ENCODE data around the gene CIAO2A.

The CIAO2A gene

DNA sequence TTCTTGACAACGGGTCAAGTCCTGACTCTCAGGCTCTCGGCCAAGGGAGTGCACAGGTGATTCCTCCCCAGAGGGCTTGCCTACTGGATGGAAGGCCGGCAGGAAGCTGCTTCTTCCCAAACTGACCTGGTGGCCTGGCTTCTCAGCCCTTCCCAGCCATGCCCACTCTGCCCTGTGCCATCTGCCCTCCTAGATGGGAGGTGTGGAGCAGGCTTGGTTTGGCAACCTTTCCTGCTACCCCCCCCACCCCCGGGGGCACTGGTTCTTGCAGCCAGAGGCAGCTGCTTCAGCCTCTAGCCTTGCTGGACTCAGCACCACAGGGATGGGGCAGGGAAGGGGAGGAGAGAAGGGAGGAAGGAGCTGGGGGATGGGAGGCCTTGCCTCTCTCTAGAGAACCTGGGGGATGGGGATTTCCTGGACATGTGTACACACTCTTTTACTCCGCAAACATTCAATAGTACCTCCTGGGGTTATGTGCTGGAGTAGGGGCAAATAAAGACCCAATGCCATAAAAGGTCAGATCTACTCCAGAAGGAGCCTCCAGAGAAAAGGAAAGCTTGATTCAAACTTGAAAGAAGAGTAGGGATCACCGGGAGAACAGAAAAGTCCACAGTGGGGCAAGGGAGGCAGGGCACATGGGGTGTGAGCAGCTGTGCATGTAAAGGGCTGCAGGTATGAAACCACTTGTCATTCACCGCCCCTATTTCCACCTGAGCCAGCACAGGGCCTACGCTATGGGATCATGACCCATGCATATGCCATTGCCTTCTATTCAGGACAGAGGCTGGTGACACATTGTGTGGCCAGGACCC lies 43.2 kb downstream of the CIAO2A start:
- Mint-ChIP-seq H3K27me3 (peaks cover 47% of the 10 kb centered on the region), H3K4me3 (no peak overlapping the region), H3K27ac (no peak overlapping the region), H3K9me3 (no peaks in the 10 kb centered on the region), H3K4me1 (peaks cover 4% of the 10 kb centered on the region), H3K36me3 (no peaks in the 10 kb centered on the region)
- DNase-seq: no peak
- CTCF ChIA-PET: interaction anchor here (0.6 to 1.4 kb wide), 3 partner anchors 17 to 487 kb away, joined by 3 to 5 read pairs (median 3); no protein-coding TSS in a partner anchor

DNA sequence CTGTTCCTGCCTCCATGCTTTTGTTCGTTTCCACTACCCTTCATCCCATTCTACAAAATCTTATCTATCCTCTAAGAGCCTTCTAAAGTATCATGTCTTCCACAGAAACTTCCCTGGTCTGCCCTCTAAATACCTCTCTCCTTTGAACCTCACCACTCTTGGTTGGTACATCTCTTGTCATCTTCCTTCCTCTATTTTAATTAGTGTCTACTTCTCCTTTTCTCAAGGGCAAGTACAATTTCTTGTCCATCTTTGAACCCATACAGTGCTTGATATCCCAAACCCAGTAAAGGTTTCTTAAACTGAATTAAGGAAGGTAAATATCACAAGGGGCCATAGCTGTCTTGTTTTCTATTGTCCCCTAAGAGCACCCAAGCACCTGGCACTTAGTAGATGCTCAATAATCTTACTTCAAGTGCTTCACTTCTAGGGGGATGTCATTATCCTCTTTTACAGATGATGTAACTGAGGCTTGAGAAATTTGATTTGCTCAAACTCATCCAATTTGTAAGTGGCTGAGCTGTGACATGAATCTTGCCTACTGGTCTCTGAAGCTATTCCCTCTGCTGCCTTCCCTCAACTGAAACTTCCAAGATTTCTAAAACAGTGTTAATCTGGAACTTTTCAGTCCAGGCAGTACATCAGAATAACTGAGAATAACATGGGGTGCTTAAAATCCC lies 44.7 kb downstream of the CIAO2A start:
- Mint-ChIP-seq H3K36me3 (no peaks in the 10 kb centered on the region), H3K4me3 (no peak overlapping the region), H3K9me3 (no peaks in the 10 kb centered on the region), H3K4me1 (peaks cover 4% of the 10 kb centered on the region), H3K27me3 (peaks cover 57% of the 10 kb centered on the region), H3K27ac (no peak overlapping the region)
- DNase-seq: no peak
- CTCF ChIA-PET: interaction anchor here (1.0 to 5.8 kb wide), 7 partner anchors 11 to 439 kb away, joined by 3 to 56 read pairs (median 4); no protein-coding TSS in a partner anchor

GRCh38 chr15:64046421-64047153 lies 47.1 kb downstream of the CIAO2A start, which contains the start of gene DAPK2:
TSS of gene DAPK2 (minus strand) at chr15:64046485. CDS start at chr15:64040261, 6,224 bp downstream.
- DNase-seq: peak; percentile 73
- CTCF ChIA-PET: interaction anchor here (0.7 to 5.8 kb wide), 40 partner anchors 8 to 580 kb away, joined by 3 to 56 read pairs (median 4); partner anchors contain the start of gene CIAO2A
- no peaks in the 10 kb centered on the region for H3K36me3 Mint-ChIP-seq
- H3K27ac Mint-ChIP-seq: peak within 1 kb of the TSS; percentile 19
- no peaks in the 10 kb centered on the region for H3K9me3 Mint-ChIP-seq
- peak within 1 kb of the TSS; percentile 64 for H3K4me3 Mint-ChIP-seq
- H3K27me3 Mint-ChIP-seq: peaks cover 69% of the 10 kb centered on the region
- H3K4me1 Mint-ChIP-seq: peaks cover 4% of the 10 kb centered on the region

GRCh38 chr15:64045774-64046420 lies 47.7 kb downstream of the CIAO2A start:
- peaks cover 4% of the 10 kb centered on the region for H3K4me1 Mint-ChIP-seq
- H3K9me3 Mint-ChIP-seq: no peaks in the 10 kb centered on the region
- no peak overlapping the region for H3K27ac Mint-ChIP-seq
- H3K27me3 Mint-ChIP-seq: peaks cover 76% of the 10 kb centered on the region
- CTCF ChIA-PET: interaction anchor here (0.8 to 5.8 kb wide), 33 partner anchors 8 to 579 kb away, joined by 3 to 56 read pairs (median 5); partner anchors contain the start of gene CIAO2A
- no peak for DNase-seq
- no peaks in the 10 kb centered on the region for H3K36me3 Mint-ChIP-seq
- peak overlapping the region; percentile 61 for H3K4me3 Mint-ChIP-seq

DNA sequence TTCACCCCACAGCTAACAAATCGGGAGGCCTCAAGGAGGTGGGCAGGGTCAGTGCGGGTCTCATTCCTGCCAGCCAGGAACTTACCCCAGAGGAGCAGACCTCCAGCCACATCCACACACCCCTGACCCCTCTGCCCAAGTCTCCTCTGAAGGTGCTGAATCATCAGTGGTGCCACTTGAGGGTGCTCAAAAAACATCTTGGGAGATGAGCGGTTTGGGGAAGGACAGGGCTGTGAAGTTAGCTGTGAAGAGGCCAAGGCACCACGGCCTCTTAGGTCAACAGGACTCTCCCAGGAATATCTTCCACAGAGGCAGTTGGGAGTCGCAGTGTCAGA lies 48.6 kb downstream of the CIAO2A start:
- Mint-ChIP-seq H3K4me1 (peaks cover 4% of the 10 kb centered on the region), H3K9me3 (no peaks in the 10 kb centered on the region), H3K27me3 (peaks cover 74% of the 10 kb centered on the region), H3K4me3 (peak overlapping the region; percentile 61), H3K36me3 (no peaks in the 10 kb centered on the region), H3K27ac (no peak overlapping the region)
- CTCF ChIA-PET: interaction anchor here (1.9 to 5.8 kb wide), 5 partner anchors 99 to 578 kb away, joined by 7 to 56 read pairs (median 32); no protein-coding TSS in a partner anchor
- DNase-seq: no peak

- Mint-ChIP-seq H3K9me3 (no peaks in the 10 kb centered on the region), H3K27ac (no peak overlapping the region), H3K36me3 (no peaks in the 10 kb centered on the region), H3K4me1 (peaks cover 4% of the 10 kb centered on the region), H3K27me3 (peaks cover 71% of the 10 kb centered on the region), H3K4me3 (peak overlapping the region; percentile 21)
- CTCF ChIA-PET: interaction anchor here (3.7 to 5.8 kb wide), 3 partner anchors 99 to 434 kb away, joined by 32 to 56 read pairs (median 48); no protein-coding TSS in a partner anchor
- no peak for DNase-seq
Measured at GRCh38 chr15:64044300-64045100, 49.1 kb downstream of the CIAO2A start.

DNA sequence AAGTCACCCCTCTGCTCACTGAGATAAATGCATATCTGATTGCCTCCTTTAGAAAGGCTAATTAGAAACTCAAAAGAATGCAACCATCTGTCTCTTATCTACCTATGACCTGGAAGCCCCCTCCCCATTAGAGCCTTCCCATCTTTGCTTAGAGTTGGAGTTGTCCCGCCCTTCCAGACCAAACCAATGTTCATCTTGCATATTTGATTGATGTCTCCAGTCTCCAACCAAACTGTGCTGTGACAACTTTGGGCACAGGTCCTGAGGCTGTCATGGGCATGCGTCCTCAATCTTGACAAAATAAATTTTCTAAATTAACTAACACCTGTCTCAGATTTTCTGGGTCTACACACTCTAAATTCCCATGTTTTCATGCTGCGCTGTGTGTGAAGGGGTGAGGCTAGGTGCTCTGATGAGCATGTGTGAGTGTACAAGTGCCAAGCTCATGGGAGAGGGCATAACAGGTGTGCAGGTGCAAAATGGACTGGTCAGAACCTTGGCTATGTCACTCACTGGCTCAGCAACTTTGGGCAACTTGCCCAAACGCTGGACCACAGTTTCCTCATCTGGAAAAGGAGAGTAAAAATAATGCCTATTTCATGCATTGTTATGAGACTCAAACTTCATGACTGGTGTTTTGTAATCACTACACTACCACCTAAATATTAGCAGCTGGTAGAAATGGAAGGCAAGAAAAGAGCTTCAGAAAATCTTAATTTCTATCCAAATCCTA lies 54.6 kb downstream of the CIAO2A start:
- Mint-ChIP-seq H3K36me3 (no peaks in the 10 kb centered on the region), H3K27me3 (peaks cover 24% of the 10 kb centered on the region), H3K4me3 (no peak overlapping the region), H3K9me3 (no peaks in the 10 kb centered on the region), H3K4me1 (no peaks in the 10 kb centered on the region), H3K27ac (no peak overlapping the region)
- DNase-seq: no peak
- CTCF ChIA-PET: interaction anchor here (0.9 to 1.5 kb wide), 3 partner anchors 10 to 287 kb away, joined by 4 to 5 read pairs (median 4); no protein-coding TSS in a partner anchor

GRCh38 chr15:64037966-64038365 lies 55.7 kb downstream of the CIAO2A start:
- Mint-ChIP-seq H3K4me1 (no peaks in the 10 kb centered on the region), H3K9me3 (no peaks in the 10 kb centered on the region), H3K36me3 (no peaks in the 10 kb centered on the region), H3K27me3 (peaks cover 15% of the 10 kb centered on the region), H3K4me3 (no peak overlapping the region), H3K27ac (no peak overlapping the region)
- CTCF ChIA-PET: interaction anchor here (0.7 to 1.5 kb wide), 2 partner anchors 9 to 11 kb away, joined by 3 to 4 read pairs; partner anchors contain the start of gene DAPK2
- no peak for DNase-seq

DNA sequence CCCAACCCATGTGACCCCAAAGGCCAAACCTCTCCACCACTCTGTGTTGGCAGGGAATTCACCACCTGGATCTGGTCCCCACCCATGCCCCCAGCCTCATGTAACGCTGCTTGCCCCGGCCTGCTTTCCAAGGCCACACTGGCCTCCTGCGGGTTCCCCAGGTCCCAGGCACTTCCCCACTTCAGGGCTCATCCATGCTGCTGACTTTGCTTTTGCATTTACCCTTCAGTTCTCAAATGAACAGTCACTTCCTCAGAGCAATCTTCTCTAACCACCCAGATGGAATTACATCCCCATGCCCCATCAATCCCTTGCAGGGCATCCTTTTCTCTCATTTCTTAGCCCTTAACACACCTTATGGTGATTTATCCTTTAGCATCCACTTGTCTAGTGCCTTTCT lies 56.5 kb downstream of the CIAO2A start:
- Mint-ChIP-seq H3K9me3 (no peaks in the 10 kb centered on the region), H3K27me3 (peaks cover 10% of the 10 kb centered on the region), H3K4me3 (no peak overlapping the region), H3K36me3 (no peaks in the 10 kb centered on the region), H3K4me1 (peaks cover 3% of the 10 kb centered on the region), H3K27ac (no peak overlapping the region)
- CTCF ChIA-PET: no interaction called here
- DNase-seq: no peak

GRCh38 chr15:64035525-64035924 lies 58.1 kb downstream of the CIAO2A start:
- Mint-ChIP-seq H3K9me3 (no peaks in the 10 kb centered on the region), H3K4me1 (peaks cover 5% of the 10 kb centered on the region), H3K27ac (no peak overlapping the region), H3K36me3 (no peaks in the 10 kb centered on the region), H3K27me3 (no peaks in the 10 kb centered on the region), H3K4me3 (no peak overlapping the region)
- CTCF ChIA-PET: interaction anchor here (1.0 to 1.9 kb wide), 2 partner anchors 11 to 145 kb away, joined by 3 to 7 read pairs; partner anchors contain the start of gene DAPK2
- DNase-seq: no peak

- no peak overlapping the region for H3K4me3 Mint-ChIP-seq
- no peak for DNase-seq
- no peak overlapping the region for H3K27ac Mint-ChIP-seq
- H3K27me3 Mint-ChIP-seq: no peaks in the 10 kb centered on the region
- H3K9me3 Mint-ChIP-seq: no peaks in the 10 kb centered on the region
- H3K4me1 Mint-ChIP-seq: peaks cover 5% of the 10 kb centered on the region
- CTCF ChIA-PET: interaction anchor here (1.9 kb wide), 1 partner anchor 12 kb away, joined by 7 read pairs; the partner anchor contains the start of gene DAPK2
- H3K36me3 Mint-ChIP-seq: no peaks in the 10 kb centered on the region
Measured at GRCh38 chr15:64034519-64034918, 59.1 kb downstream of the CIAO2A start.

GRCh38 chr15:64032329-64032728 lies 61.3 kb downstream of the CIAO2A start:
- H3K36me3 Mint-ChIP-seq: no peaks in the 10 kb centered on the region
- H3K9me3 Mint-ChIP-seq: no peaks in the 10 kb centered on the region
- H3K27me3 Mint-ChIP-seq: no peaks in the 10 kb centered on the region
- H3K4me1 Mint-ChIP-seq: peaks cover 5% of the 10 kb centered on the region
- no peak overlapping the region for H3K27ac Mint-ChIP-seq
- no peak overlapping the region for H3K4me3 Mint-ChIP-seq
- DNase-seq: no peak
- CTCF ChIA-PET: no interaction called here

All from activated naive CD4-positive, alpha-beta T cell treated with anti-CD3 and anti-CD28 coated beads, Interleukin-2, amount 10 ng/mL, durations not matched to agents 7 days and 5 days (primary cell).